B cell (primary cell): ENCODE results near the gene HSPB9. TPM values are rescaled to one million over a fixed set of nuclear protein-coding genes. Genes with fewer than 3 reads are reported as not detected.

Source experiments
- ATAC-seq: fragments of 200-7000 bp; cut with Tn5 transposase; one replicate; pipeline ENCODE4 v1.10.0; 2021; ENCODE audit warnings: low read depth, mild to moderate bottlenecking, moderate number of reproducible peaks, moderate library complexity
- CTCF ChIA-PET: fragments of 350-600 bp; sonication (Branson Sonifier 250); formaldehyde crosslinking; loops from one replicate; lab custom pipeline; 2021; ENCODE audit warnings: antibody characterized with exemption, inconsistent platforms; lab: Charles Lee
- POLR2A ChIA-PET: fragments of 350-600 bp; sonication (Branson Sonifier 250); formaldehyde crosslinking; loops from one replicate; lab custom pipeline; 2021; ENCODE audit warnings: antibody characterized with exemption; lab: Charles Lee
- DNase-seq: peaks from one replicate; pipeline ENCODE4 v3.0.0; 2013
- H2AFZ ChIP-seq: 2 replicates; pipeline ENCODE4 v1.6.1; 2012; ENCODE audit warnings: mild to moderate bottlenecking, low read depth, low read length; ENCODE audit not compliant: insufficient read depth, poor library complexity, severe bottlenecking
- H3K27ac ChIP-seq, 2 donors: 1 replicate in 1 of 2; 2 replicates in 1 of 2; pipeline ENCODE4 v1.5.1; 2012 to 2013; ENCODE audit warnings: low read length in 2 of 2, mild to moderate bottlenecking in 2 of 2, moderate library complexity in 1 of 2
- H3K27me3 ChIP-seq, 4 experiments: fragments of 200-600 bp in 1 of 4; sonication (generic) in 1 of 4; replicated peaks in 1 of 4; 1 replicate in 2 of 4; 2 replicates in 2 of 4; pipeline versions ENCODE4 v1.6.1 to v1.7.0; 2013 to 2016; ENCODE audit warnings: low read length in 3 of 4, mild to moderate bottlenecking in 2 of 4, mixed read lengths in 1 of 4, moderate library complexity in 1 of 4; ENCODE audit not compliant: insufficient read depth in 4 of 4, control insufficient read depth in 3 of 4; ENCODE audit errors: control extremely low read depth in 1 of 4
- H3K36me3 ChIP-seq, 2 experiments: replicated peaks in 1 of 2; 1 replicate in 1 of 2; 2 replicates in 1 of 2; pipeline versions ENCODE4 v1.6.1 to v1.7.1; 2013; ENCODE audit warnings: low read length in 1 of 2; ENCODE audit not compliant: insufficient read depth in 2 of 2, control insufficient read depth in 1 of 2; ENCODE audit errors: control extremely low read depth in 1 of 2, extremely low read depth in 1 of 2
- H3K4me1 ChIP-seq, 2 donors: fragments of 200-600 bp in 1 of 2; sonication (generic) in 1 of 2; 1 replicate in 1 of 2; 2 replicates in 1 of 2; pipeline versions ENCODE4 v1.5.1 to v1.6.1; 2013 to 2017; ENCODE audit warnings: low read length in 2 of 2; ENCODE audit not compliant: control insufficient read depth in 2 of 2, insufficient read depth in 2 of 2
- H3K4me2 ChIP-seq: replicated peaks from 2 replicates; pipeline ENCODE3; 2012; ENCODE audit warnings: mild to moderate bottlenecking, low read depth, low read length; ENCODE audit not compliant: poor library complexity, severe bottlenecking
- H3K4me3 ChIP-seq, 5 experiments: fragments of 200-600 bp in 1 of 5; sonication (generic) in 1 of 5; 1 replicate in 3 of 5; 2 replicates in 2 of 5; pipeline versions ENCODE4 v1.5.1 to v1.7.0; 2011 to 2016; ENCODE audit warnings: low read length in 4 of 5, mild to moderate bottlenecking in 4 of 5, low read depth in 2 of 5, control low read depth in 1 of 5, moderate library complexity in 1 of 5; ENCODE audit not compliant: insufficient read depth in 1 of 5; ENCODE audit errors: control extremely low read depth in 1 of 5, extremely low read depth in 1 of 5
- H3K79me2 ChIP-seq: fragments of 200-600 bp; sonication (generic); one replicate; pipeline ENCODE4 v1.6.0; 2016; ENCODE audit warnings: low read length; ENCODE audit not compliant: control insufficient read depth, insufficient read depth
- H3K9ac ChIP-seq: fragments of 200-600 bp; sonication (generic); 2 replicates; pipeline ENCODE4 v1.6.1; 2017; ENCODE audit warnings: mild to moderate bottlenecking, low read length, moderate library complexity
- H3K9me3 ChIP-seq, 3 donors: one replicate each; pipeline versions ENCODE4 v1.6.1 to v1.7.1; 2013; ENCODE audit warnings: low read length in 2 of 3; ENCODE audit not compliant: control insufficient read depth in 2 of 3, insufficient read depth in 1 of 3; ENCODE audit errors: control extremely low read depth in 1 of 3
- H4K20me1 ChIP-seq: 2 replicates; pipeline ENCODE4 v1.6.0; 2012; ENCODE audit warnings: mild to moderate bottlenecking, low read length; ENCODE audit not compliant: insufficient read depth, control insufficient read depth, poor library complexity, severe bottlenecking
- H3K27ac Mint-ChIP-seq: one replicate; pipeline ENCODE4 v1.8.0; 2021; ENCODE audit warnings: mixed read lengths
- H3K27me3 Mint-ChIP-seq: one replicate; pipeline ENCODE4 v1.8.0; 2021; ENCODE audit warnings: mixed read lengths
- H3K4me1 Mint-ChIP-seq: one replicate; pipeline ENCODE4 v1.8.0; 2021; ENCODE audit warnings: mixed read lengths
- H3K4me3 Mint-ChIP-seq: one replicate; pipeline ENCODE4 v1.8.0; 2021; ENCODE audit warnings: mixed read lengths
- H3K9me3 Mint-ChIP-seq: one replicate; pipeline ENCODE4 v1.8.0; 2022; ENCODE audit warnings: mixed read lengths; ENCODE audit not compliant: insufficient read depth
- CTCF ChIP-seq: fragments of 200-600 bp; IDR thresholded peaks from one replicate; pipeline ENCODE4 v1.8.0; 2022; ENCODE audit warnings: antibody characterized with exemption, mild to moderate bottlenecking
- EZH2 ChIP-seq: IDR thresholded peaks from 2 replicates; pipeline ENCODE4 v1.6.1; 2012; ENCODE audit warnings: borderline replicate concordance, low read depth, mild to moderate bottlenecking, moderate library complexity, low read length; ENCODE audit not compliant: insufficient read depth, poor library complexity, severe bottlenecking
- WGBS: methylation state at CpG from one replicate; pipeline ENCODE4 v1.1.5; 2013; ENCODE audit warnings: missing lambda C conversion rate; ENCODE audit not compliant: insufficient coverage; 5-methylcytosine and 5-hydroxymethylcytosine counted together
- intact Hi-C: fragments of 100-400 bp; cut with micrococcal nuclease; formaldehyde crosslinking; loops from one replicate; pipeline ENCODE4 v1.10.0; 2022
- polyA plus RNA-seq: library from polyadenylated mRNA; depleted of rRNA; stranded (reverse); fragments of >200 nt; gene quantifications from 2 replicates; pipeline ENCODE4 v1.2.3, GENCODE V29; 2012
- total RNA-seq, 2 donors: library from RNA; stranded (reverse); fragments of 120-200 nt in 1 of 2; gene quantifications; 1 replicate in 1 of 2; 2 replicates in 1 of 2; pipeline versions ENCODE4 v1.2.3 to v1.2.4, GENCODE V29; 2013 to 2022

Gene HSPB9
- total and polyA plus RNA-seq, 2 donors (not counting 1 experiment from before 2014, with no cell fraction given): 0.09 TPM; not detected in 1

- Histone ChIP-seq H3K27me3 (no peaks in the 10 kb centered on the region), H3K4me2 (no peak overlapping the region), H3K36me3 (peaks cover 0 to 49% of the 10 kb centered on the region in 2 experiments), H3K4me3 (no peak overlapping the region), H3K4me1 (peaks cover 13 to 14% of the 10 kb centered on the region in 2 donors), H4K20me1 (peaks cover 21% of the 10 kb centered on the region), H3K79me2 (peaks cover 16% of the 10 kb centered on the region), H3K9me3 (no peaks in the 10 kb centered on the region), H3K27ac (peak overlapping the region; percentile 4 to 40), H3K9ac (no peak overlapping the region), H2AFZ (no peak overlapping the region)
- WGBS: 76% methylated on average over 2 of the region's 3 CpGs
- intact Hi-C loops: no loop called here
- CTCF ChIA-PET: no interaction called here
- Mint-ChIP-seq H3K4me3 (no peak overlapping the region), H3K27me3 (no peaks in the 10 kb centered on the region), H3K27ac (peak overlapping the region; percentile 51), H3K9me3 (no peaks in the 10 kb centered on the region), H3K4me1 (peaks cover 18% of the 10 kb centered on the region)
- ATAC-seq (no peak), DNase-seq (no peak)
- TF ChIP-seq CTCF: no peak
- no peak for TF ChIP-seq EZH2
- POLR2A ChIA-PET: no interaction called here
Measured at GRCh38 chr17:42126836-42127235, 4.2 kb downstream of the HSPB9 start.

GRCh38 chr17:42127414-42127813 lies 4.8 kb downstream of the HSPB9 start:
- Histone ChIP-seq H3K4me1 (peaks cover 19 to 20% of the 10 kb centered on the region in 2 donors), H4K20me1 (peaks cover 23% of the 10 kb centered on the region), H3K79me2 (peaks cover 21% of the 10 kb centered on the region), H3K27me3 (no peaks in the 10 kb centered on the region), H3K9me3 (no peaks in the 10 kb centered on the region), H3K9ac (no peak overlapping the region), H3K36me3 (peaks cover 0 to 49% of the 10 kb centered on the region in 2 experiments), H2AFZ (no peak overlapping the region), H3K4me2 (no peak overlapping the region), H3K4me3 (no peak overlapping the region), H3K27ac (peak overlapping the region in 1 of 2 donors; percentile 40)
- ChIA-PET CTCF (interaction anchor here (0.7 to 1.2 kb wide), 2 partner anchors 9 to 12 kb away, joined by 3 read pairs; no protein-coding TSS in a partner anchor), POLR2A (no interaction called here)
- 87% methylated on average over 5 of the region's 6 CpGs for WGBS
- TF ChIP-seq CTCF (no peak), EZH2 (no peak)
- Mint-ChIP-seq H3K4me1 (peaks cover 24% of the 10 kb centered on the region), H3K27ac (no peak overlapping the region), H3K4me3 (no peak overlapping the region), H3K27me3 (no peaks in the 10 kb centered on the region), H3K9me3 (no peaks in the 10 kb centered on the region)
- DNase-seq (no peak), ATAC-seq (no peak)
- intact Hi-C loops: no loop called here
